Suppressor macrophage (primary cell): ENCODE data around the gene ATXN7L2.
A peak's percentile ranks its signal among the peaks of the same experiment; 100 is the strongest.

ENCODE experiments used
- DNase-seq, 4 experiments: peaks; one replicate each; pipeline ENCODE4 v3.0.0-alpha.2; 2020 to 2022

The ATXN7L2 gene

GRCh38 chr1:109527846-109528695 is 44.4 kb downstream of the ATXN7L2 start:
- no peak for DNase-seq

- no peak for DNase-seq
These were observed 45.0 kb downstream of the ATXN7L2 start for GRCh38 chr1:109528712-109529111.

DNA sequence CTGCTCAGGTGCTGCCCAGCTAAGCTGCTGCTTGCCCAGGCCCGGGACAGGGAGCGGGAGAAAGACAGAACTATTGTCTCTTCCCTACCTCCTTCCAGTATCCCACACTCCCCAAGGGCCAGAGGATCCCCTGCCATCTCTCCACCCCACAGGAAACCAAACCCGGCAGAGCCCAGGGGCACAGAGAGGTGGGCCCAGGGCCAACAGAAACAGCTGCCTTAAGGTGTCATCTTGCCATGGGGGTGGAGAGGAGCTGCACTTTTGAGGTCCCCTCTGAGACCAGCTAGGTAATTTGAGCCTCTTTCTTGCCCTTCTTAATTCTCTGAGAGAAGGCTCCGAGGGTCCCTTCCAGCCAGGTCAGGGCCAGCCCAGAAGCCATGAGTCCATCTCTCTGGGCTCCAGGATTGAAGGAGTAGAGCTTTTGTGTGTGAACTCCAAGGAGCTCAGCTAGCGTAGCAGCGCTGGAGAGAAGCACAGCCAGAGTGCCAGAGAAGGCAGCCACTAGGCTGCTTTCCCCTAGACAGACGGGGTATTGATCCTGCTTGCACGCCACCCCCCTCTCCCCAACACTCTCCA is 46.3 kb downstream of the ATXN7L2 start:
- no peak for DNase-seq

- no peak for DNase-seq
These were observed 46.9 kb downstream of the ATXN7L2 start for GRCh38 chr1:109530457-109531087.

DNA sequence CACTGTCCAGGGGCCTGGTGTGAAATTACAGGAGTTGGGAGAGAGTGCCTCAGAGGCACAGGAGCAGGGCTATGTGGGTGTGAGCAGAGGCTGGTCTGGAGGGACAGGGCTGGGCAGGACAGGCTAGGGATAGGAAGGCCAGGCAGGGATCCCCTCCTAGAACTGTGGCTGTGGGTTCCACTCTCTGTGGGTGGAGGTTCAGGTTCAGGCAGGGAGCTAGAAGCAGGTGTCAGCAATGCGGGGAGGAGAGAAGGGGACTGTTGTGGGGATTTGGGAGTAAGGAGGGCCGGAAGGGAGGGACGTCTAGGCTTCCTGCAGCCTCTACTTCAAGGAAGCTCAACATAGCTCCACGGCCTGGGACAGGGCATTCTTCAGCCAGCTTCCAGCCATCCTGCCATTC is 47.7 kb downstream of the ATXN7L2 start:
- no peak for DNase-seq

GRCh38 chr1:109531826-109532364 is 48.2 kb downstream of the ATXN7L2 start:
- no peak for DNase-seq

DNA sequence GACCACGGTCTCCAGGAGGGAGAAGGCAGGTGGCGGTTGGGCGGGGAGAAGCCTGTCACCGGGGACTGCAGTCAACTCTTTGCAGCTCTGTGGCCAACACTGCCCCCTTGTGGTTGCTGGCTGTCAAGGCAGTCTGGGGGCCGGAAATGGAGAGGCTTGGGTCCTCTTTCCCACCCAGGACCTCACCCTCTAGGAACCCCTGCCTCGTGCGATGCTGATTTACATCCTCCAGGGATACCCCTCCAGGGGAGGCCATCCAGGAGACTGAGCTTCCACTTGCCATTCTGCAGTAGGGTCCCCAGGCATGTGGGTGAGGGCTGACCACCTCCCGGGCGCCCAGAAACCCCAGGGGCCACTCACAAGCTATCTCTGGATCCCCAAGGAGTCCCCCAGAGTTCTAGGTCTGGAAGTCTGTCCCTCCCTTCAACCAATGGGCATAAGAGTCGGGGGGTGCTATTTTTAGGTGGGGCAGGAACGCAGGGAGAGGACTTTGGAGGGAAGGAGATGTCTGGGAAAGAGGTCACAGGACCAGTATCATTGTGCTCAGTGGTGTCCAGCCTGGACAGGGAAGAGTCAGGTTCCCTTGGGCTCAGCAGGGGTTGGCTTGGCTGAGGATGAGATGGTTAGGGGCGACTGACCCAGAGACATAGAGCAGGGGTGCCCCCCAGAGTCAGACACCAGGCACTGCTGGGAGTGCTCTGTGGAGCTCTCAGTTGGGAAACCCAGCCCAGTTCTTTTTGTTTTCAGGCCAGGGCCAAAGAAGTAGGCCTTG is 48.8 kb downstream of the ATXN7L2 start:
- DNase-seq = peak; percentile 82 to 91 (median 87)

DNA sequence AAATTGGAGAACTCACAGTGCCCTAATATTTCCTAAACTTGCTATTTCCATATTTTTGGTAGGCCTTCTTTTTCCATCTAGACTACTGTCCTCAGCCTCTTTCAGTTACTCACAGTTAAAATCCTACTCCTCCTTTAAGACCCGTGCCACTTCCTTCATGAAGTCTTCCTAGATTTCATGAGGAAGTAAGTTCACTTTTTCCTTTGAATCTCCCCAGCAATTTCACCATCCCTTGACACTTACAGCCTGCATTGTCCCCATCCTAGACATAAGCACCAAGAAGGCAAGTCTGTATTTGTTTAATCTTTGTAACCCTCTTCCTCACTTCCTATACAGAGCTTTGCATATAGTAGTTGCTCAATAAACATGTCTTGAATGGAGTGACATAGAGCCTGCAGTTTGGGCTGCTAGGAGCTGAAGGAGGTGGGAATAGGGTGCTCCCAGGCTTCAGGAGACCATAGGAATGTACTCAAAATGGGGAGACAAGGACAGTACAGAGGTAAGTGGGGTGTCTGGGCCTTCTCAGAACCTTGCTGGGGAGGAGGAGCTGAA is 50.7 kb downstream of the ATXN7L2 start:
- no peak for DNase-seq

DNA sequence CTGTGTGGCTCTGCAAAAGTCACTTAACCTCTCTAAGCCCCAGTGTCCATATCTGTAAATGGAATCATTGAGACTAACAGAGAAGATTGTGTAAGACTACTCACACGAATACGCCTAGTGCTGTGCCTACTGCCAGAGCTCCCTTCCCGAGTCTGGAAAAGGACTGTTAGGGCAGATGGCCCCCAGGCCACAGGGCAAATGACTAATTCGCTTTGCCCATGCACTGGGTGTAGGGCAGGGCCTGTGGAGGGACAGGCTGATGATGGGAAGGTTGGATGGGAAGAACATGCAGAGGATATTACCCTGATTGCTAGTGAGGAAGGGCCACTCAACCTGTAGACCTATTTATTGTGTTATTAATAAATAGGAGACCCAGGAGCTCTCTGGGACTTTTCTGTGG is 51.8 kb downstream of the ATXN7L2 start:
- DNase-seq = no peak

DNA sequence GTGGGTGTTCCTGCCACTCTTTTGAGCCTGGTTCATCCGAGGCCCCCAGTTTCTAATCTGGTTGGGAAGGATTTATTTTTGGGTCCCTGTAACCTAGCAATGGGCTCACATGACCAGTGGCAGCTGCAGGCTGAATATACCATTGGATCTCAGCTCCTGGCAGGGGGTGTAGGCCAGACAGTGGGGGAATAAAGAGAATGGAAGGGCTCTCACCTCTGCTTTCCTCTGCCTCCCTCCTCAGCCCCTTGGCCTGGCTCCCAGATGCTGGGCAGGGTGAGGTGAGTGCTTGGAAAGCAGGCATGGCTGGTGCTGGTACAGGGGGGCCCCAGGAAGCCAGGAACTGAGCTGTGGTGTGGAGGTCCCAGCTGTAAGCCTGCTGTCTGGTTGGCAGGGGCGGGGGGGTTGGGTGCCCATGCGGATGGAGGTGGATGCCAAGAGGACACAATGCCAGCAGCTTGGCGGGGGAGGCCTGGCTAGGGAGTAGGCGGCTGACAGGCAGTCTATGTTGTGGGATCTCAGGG is 52.3 kb downstream of the ATXN7L2 start:
- no peak for DNase-seq

DNA sequence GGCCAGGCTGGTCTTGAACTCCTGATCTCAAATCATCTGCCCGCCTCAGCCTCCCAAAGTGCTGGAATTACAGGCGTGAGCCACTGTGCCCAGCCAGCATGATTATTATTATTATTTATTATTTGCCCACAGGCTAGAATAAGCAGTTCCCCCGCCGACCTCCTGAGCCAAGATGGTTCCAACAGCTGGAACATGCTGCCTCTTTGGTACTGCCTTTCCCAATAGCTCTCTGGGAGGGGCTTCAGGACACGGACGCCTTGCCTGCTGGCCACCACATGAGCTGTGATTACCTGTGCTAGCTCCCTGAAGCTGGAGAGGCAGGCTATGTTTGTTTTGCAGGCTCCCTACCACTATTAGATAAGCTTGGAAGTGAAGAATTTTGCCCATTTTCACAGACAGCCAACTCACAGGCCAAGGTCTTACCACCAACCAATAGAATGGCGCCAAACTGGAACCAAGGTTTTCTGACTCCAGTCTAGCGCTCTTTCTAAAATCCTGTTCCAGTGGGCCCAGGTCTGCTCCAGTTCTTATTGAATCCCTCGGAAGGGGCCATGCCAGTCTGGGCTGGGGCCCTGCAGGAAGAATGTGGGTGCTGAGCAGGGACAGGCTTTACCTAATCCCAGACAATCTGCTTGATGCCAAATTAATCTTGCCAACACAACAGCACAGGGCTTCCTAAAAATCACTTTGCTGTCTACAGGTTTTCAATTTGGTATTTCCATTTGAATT is 53.9 kb downstream of the ATXN7L2 start:
- DNase-seq = no peak

DNA sequence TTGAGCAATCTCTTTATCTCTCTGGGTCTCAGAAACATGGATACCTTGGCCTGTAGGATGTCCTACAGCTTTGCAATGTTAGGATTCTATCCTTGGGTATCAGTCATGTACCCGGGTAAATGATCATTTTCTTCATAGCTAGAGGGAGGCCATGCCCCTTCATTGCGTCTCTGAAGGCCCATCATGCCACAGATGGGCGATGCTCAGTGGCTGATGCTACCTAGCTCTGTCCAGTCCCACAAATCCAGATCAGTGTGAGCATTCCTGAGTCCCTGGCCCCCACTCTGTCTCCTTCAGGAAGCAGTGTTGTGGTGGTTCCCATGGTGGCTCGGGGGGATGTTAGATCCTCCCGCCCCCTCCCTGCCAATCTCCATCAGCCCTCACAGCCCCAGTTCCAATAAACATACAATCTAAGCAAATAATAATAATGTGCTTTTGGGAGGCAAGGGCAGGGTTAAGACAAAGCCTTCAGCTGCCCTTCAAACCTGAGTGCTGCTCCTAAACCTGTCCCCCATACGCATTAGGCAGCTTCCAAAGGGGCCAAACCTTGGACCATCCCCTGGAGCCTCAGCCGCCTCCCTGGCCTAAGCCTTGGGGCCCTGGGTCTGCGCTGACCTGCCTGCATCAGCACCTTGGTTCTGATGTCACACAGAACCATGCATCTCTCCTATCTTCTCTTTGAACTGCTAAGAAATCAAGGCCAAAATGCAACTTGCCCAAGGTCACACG is 55.3 kb downstream of the ATXN7L2 start:
- DNase-seq = no peak

DNA sequence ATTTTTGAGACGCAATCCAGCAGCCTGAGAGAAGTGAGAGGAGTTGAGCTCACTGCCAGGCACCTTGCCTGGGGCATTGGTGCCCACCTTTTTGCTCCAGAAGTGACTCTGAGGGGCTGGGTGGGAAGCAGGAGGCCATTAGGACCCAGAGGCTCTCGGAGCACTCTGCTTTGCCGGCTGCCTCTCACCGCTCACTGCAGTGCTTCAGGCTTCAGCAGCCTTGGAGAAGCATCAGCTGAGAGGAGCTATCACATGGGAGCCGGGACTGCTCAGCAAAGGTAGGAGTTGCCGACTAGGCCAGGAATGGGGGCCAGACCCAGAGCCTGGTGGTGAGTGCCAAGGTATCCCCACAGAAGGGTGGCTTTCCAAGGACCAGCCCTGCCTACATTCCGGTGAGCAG is 56.0 kb downstream of the ATXN7L2 start, which contains the start of gene GPR61:
Gene GPR61 (plus strand): TSS at position 197 of the 400 bp plus-strand sequence. CDS start 3,151 bp downstream, outside the sequence.
- no peak for DNase-seq

GRCh38 chr1:109541102-109541501 is 57.4 kb downstream of the ATXN7L2 start:
- no peak for DNase-seq
